GM18517 (cell line): Measurements from ENCODE around the gene DLG5.
A peak's percentile ranks its signal among the peaks of the same experiment; 100 is the strongest.

Source experiments
- ATAC-seq: cut with Tn5 transposase; IDR thresholded peaks from one replicate; pipeline ENCODE4 v1.9.1; 2021; ENCODE audit warnings: mild to moderate bottlenecking, moderate library complexity; ENCODE audit not compliant: unreplicated experiment

The DLG5 gene

GRCh38 chr10:77892021-77892739 is 34.4 kb downstream of the DLG5 start:
- ATAC-seq = no peak

DNA sequence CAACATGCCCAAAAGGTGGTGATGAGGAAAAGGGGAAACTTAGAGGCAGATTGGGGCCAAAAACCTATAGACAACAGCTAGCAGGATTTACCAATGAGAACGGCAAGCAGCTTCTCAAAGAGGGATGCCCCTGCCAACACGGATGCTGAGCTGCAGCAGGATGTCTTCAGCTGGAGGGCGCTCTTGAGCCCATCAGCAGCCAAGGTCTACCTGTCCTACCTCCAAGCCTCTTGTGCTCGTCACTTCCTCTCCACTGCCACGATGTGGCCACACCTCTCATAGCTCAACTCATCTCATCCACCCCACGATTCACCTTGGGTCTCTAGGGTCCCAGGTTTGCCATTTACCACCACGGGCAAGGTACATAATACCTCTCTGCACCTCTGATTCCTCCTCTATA is 36.5 kb downstream of the DLG5 start:
- no peak for ATAC-seq

DNA sequence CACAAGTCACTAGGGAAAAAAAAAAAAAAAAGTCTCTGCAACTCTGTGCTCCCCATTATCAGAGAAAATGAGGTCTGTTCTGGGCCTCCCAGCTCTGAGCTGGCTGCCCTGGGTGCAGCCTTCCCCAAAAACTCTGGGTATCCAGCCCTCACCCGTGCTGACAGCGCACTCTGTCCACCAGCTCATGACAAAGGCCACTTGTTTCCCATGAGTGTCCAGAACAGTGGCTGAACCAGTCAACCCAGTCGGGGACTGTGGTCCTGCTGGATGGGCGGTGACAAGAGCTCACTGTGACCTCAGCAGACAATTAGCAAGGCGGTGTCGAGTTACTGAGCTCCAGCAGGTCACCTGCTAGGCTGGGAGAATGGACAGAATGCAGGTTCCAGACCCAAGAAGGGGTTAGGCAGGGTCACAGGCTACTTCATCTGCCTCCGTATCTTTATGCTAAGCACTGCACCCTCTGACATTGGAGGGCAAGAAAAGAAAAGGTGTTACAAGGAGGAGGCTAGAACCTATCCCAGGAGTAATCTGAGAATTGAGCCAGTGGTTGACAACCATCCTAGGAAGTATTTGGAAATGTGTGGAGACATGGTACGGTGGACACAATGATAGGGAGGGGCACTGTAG is 37.2 kb downstream of the DLG5 start:
- no peak for ATAC-seq

DNA sequence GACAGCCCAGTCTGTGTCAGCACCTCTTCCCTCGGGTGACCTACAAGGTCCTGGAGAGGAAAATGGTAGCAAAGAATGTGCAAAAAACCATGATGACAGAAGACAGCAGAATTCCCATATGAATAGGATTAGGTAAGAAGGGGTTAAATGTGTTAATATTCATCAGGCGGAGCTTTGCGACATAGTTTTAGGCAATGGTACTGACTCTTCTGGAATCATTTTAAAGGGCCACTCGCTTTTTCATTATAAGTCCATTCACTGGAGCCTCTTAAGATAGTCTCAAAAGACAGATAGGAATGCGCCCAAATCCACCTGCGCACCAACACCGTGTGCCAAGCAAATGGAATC is 38.2 kb downstream of the DLG5 start:
- no peak for ATAC-seq

DNA sequence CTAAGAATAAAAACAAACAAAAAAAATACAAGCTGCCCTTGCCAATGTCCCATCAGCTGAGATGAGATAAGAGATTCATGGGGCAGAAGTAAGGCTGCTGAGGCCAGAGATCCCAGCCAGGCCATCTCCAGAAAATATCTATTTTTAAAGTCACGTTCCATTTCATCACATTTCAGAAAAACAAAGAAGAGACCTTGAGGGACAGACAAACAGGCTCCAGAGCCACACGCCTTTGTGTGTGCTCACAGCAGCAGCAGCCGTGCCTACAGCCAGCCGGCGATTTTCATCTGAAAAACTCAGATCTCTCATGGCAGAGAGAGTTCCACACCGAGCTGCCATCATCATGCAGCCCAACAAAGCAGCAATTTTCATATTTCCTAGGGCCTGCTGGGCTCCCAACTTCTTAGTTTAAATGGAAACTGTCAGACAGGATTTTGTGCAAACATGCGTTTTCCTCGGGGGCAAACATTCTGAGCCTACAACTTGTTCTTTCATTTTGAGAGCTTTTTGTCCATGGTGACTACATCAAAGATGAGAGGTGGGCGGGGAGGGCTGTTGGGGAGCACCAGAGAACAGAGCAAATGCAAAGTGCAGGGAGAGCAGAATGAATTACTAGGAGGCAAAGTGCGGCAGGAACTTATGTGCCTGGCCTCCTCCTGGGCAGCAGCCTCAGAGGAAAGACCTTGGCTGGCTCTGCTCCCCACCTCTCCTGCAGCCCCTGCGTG is 38.8 kb downstream of the DLG5 start:
- no peak for ATAC-seq

- ATAC-seq = no peak
These were observed 39.7 kb downstream of the DLG5 start for GRCh38 chr10:77886795-77887355.

- no peak for ATAC-seq
These were observed 42.4 kb downstream of the DLG5 start for GRCh38 chr10:77884181-77884580.

GRCh38 chr10:77881636-77882035 is 44.9 kb downstream of the DLG5 start:
- ATAC-seq = no peak

DNA sequence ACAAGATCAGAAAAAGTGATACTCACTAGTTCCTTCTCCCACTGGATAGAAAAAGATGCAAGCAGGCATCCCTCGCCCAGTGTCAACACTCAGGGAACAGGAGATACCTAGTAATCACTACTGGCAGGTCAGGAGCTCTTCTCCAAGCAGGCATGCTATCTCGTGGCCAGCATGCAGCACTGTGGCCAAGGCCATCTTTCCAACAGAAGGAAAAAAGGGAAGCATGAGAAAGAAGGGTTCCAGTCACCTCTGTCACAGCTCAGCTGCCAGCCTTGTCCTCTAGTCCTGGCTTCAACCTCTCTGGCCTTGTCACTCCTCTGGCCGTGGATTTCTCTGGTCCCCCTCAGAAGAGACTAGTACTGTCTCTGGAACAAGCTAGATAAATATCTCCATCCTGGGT is 45.3 kb downstream of the DLG5 start:
- ATAC-seq = no peak

- ATAC-seq = no peak
These were observed 46.8 kb downstream of the DLG5 start for GRCh38 chr10:77879710-77880109.

DNA sequence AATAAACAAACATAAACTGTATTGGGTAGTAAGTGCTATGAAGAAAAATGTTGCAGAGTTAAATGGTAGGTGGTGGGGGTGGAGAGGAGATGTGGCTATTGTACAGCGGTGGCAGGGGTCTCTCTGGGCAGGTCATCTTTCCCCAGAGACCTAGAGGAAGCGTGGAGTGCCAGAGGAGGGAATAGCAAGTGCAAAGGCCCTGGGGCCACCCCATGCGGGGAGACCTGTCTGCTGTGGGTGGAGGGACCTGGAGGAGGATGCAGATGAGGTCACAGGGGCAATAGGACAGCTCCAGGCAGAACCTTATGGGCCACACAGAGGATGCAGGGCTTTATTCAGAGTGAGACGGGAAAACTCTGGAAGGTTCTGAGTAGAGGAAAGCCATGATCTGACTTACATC is 47.5 kb downstream of the DLG5 start:
- ATAC-seq = no peak

GRCh38 chr10:77877441-77878344 is 48.9 kb downstream of the DLG5 start:
- ATAC-seq = no peak

DNA sequence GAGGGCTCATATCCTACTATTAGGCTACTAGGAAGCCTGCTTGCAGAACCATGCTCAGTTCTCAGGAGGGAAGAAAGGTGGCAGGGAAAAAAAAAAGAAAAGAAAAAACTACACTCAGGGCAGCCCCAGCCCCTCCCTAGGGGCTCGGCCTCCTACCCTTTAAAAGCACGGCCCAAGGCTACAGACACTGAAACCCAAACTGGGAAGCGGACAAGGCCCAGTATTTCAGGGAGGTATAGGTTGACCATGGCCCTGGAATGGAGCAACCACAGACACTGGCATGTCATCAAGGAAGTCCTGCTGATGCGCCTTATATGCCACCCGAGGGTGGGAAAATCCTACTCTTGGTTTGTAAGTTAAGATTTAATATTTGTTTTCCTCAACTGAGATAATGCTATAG is 50.8 kb downstream of the DLG5 start:
- ATAC-seq = no peak

GRCh38 chr10:77874872-77875271 is 51.7 kb downstream of the DLG5 start:
- no peak for ATAC-seq

GRCh38 chr10:77873536-77874380 is 52.8 kb downstream of the DLG5 start:
- ATAC-seq = peak; percentile 67

GRCh38 chr10:77872947-77873535 is 53.5 kb downstream of the DLG5 start:
- no peak for ATAC-seq

- ATAC-seq = no peak
These were observed 54.2 kb downstream of the DLG5 start for GRCh38 chr10:77872151-77872946.

DNA sequence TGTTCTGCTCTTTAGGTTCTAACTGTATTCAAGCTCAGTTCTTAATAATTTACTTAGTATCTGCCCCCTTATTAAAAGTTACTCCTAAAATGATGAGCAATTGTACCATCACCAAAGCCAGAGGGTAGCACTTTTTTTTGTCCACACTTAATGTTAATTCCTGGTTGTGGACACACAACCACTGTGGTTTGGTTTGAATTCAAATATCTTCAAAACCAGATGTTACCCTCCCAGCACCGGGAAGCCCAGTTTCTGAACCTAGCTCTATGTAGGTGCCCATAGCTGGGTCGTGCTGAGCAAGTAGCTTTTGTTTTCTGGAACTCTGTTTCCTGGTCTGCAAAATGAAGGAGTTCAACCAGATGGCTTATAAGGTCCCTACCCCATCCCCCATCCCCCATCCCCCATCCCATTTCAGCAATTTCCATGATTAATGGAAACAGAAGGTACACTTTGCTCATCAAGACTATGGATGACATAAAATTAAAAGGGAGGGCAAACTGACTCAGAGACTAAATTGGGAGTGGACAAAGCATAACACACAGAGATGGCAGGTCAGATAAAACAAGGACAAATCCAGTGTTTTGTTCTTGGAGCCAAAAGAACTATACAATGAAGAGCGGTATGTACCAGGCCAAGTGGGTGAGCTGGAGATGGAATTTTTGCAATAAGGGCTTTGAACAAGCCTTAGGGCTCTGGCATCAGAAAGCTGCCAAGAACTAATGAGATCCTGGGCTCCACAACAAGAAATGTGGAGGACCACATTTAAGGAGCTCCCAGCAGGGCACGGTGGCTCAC is 56.7 kb downstream of the DLG5 start:
- no peak for ATAC-seq
